GM12892 (cell line): ENCODE data around the gene UPB1.

Source experiments
- POLR2A ChIP-seq: IDR thresholded peaks from 2 replicates; pipeline ENCODE4 v1.6.1; 2011; ENCODE audit warnings: low read depth, low read length, control low read depth
- POLR2AphosphoS5 ChIP-seq: IDR thresholded peaks from 2 replicates; pipeline ENCODE4 v1.6.1; 2011; ENCODE audit warnings: low read depth, low read length, control low read depth

- TF ChIP-seq POLR2A (no peak), POLR2AphosphoS5 (no peak)
Observed at GRCh38 chr22:24550028-24550901, 55.1 kb downstream of the UPB1 start.
